GM21717 (cell line): ENCODE measurements around the gene CFAP221.

Experiments used
- ATAC-seq: cut with Tn5 transposase; IDR thresholded peaks from one replicate; pipeline ENCODE4 v1.9.1; 2021; ENCODE audit warnings: mild to moderate bottlenecking, moderate library complexity; ENCODE audit not compliant: unreplicated experiment

The CFAP221 gene

DNA sequence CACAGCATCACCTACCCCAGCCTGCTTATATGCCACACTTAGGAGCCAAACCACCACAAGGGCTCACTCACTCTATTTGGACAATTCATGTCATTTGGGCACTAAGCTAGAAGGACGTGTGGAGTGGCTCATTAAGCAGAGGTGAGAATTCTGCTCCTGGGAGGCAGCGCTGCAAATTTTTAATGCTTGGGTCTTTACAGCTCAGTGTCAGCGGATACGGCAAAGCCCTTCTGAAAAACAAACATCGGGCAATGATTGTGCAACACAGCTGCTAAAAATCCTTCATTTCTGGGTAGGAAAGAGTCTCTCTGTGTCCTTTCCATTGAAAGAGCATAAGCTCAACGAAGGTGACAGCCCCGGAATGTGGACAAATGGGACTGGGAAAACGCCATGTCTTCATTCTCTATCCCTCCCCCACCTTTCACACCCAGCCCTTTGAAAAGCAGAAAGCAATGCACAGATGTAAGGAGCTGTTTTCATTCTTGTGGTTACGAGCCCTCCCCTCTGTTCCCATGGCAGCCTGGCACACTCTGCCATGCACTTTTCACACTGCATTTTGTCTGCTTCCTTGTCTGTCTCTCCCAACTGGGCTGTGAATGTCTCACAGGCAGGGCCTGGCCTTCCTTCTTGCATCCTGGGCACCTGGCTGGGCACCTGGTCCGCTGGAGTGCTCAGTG, 150.7 kb downstream of the CFAP221 start:
- no peak for ATAC-seq

DNA sequence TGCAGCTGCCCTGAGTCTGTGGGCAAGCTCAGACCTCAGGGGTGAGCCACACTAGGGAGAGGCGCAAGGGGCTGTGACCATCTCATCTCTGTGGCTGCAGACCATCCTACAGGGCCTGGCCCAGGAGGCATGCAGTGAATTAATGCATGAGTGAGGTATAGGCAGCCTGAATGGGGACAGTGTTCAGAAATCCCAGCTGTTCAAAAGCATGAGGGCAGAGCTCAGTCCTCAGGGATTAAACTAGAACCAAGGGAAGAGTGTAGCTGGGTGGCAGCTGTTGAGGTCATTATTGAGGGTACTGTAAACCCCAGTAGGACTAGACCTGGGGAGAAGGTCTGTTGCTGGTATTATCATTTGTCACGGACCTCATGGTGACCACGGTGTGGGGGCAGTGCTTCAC, 151.8 kb downstream of the CFAP221 start:
- ATAC-seq: no peak

DNA sequence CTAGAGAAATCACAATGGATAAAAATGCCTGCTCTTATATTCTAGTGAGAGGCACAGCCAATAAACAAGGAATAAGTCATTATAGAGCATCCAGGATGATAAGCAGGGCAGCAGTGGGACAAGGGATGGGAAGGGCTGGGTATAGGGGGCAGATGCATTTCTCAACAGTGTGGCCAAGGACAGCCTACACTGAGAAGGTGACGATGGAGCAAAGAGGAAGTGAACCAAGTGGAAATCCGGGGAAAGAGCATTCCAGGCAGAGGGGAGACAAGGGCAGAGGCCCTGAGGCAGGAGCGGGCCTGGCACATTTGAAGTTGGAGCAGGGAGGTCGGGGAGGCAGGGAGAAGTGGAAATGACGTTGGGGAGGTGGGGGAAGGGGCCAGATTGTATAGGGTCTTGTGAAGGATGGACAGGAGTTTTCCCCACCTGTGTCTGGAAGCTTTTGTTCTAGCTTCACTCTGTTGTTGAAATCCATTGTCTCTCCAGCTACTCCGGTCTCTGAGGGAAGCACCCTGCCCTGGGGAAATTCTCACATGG, 152.3 kb downstream of the CFAP221 start:
- ATAC-seq: no peak

DNA sequence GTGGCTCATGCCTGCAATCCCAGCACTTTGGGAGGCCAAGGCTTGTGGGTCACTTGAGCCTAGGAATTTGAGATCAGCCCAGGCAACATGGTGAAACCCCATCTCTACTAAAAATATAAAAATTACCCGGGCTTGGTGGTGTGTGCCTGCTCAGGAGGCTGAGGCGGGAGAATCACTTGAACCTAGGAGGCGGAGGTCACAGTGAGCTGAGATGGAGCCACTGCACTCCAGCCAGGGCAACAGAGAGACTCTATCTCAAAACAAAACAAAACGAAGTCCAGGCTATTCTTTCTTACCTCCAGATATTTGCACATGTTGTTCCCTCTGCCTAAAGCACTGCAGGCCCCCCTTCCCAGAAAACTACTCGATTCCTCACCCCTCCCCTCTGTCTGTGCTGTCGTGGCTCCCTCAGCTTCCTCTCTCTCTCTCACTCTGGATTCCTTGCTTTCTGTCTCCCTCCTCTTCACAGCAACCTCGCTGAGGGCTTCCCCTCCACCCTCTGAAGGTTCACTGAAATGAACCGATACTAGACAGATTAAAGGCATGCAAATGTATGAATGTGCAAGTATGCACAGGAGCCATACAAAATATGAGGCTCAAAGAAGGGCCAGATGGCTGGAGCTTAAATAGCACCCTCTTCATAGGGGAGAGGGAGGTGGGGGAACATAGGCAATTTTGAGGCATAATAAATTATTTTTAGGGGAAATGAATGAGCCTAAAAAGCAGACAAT, 153.2 kb downstream of the CFAP221 start:
- peak; percentile 91 for ATAC-seq

DNA sequence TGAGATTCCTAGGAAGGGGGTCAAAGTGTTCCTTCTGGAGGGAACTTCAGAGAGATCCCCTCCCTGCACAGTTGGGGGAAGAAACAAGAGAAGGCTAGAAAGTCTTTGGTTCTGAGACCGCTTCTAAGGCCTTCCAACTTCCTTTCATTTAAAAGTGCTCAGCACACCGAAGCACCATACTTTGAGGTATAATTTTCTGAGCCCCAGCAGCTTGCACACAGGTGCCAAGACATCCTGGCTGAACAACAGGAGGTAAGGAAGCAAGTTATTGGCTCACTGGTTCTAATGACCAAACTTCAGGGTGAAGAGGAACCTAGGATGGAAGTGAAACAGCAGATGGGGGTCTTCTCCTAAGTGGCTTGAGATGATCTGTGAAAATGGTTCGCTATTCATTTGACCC, 154.0 kb downstream of the CFAP221 start:
- no peak for ATAC-seq

DNA sequence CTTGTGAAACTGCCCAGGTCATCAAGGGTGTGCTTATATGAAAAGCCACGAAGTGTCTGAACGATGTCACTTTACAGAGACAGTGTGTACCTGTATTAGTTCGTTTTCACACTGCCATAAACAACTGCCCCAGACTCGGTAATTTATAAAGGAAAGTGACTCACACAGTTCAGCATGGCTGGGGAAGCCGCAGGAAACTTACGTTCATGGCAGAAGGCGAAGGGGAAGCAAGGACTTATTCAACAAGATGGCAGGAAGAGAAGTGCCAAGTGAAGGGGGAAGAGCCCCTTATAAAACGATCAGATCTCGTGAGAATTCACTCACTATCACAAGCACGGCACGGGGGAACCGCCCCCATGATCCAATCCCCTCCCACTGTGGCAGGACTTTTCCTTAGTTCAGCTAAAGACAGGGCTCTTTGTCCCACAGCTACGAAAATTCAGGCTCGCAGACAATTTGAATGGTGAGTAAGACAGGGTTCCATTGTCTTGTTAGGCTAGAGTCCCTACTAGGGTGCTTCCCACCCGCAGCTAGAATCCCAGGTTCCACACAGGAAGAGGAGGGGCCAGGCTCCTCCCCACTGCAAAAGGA, 154.9 kb downstream of the CFAP221 start:
- ATAC-seq: no peak

DNA sequence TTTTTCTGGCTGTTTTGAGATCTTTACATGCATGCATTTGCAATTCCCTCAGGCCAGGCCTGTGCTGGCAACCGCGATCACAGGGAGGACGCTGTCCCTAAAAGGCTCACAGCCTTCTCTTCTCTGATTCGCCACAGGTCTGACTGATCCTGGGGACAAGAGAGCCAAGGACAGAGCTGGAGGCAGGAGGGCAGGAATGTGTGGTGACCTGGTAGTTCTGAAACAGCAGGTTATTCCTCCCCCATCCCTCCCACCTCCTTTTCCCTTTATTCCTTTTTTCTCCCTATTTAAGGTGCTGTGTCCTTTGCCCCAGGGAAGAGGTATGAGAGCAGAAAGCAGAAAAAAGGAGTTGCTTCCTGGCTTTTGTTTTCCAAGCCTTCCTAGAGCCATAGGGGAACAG, 156.6 kb downstream of the CFAP221 start:
- no peak for ATAC-seq

DNA sequence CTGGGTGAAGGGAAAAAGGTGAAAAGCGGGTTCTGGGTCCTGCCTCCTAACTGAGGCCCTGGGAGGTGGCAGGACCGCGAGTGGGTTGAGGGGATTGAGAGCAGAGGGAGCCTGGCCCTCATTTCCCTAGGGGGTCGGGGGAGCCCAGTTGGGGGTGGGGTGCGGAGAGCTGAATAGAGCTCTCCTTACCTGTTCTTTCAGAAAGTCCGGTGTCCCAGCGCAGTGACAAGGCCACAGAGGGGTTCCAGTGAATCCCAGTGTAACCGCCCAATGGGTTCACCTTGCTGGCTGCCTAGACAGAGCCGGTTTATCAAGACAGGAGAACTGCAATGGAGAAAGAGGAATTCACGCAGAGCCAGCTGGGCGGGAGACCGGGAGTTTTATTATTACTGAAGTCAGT, 157.1 kb downstream of the CFAP221 start:
- ATAC-seq: no peak

DNA sequence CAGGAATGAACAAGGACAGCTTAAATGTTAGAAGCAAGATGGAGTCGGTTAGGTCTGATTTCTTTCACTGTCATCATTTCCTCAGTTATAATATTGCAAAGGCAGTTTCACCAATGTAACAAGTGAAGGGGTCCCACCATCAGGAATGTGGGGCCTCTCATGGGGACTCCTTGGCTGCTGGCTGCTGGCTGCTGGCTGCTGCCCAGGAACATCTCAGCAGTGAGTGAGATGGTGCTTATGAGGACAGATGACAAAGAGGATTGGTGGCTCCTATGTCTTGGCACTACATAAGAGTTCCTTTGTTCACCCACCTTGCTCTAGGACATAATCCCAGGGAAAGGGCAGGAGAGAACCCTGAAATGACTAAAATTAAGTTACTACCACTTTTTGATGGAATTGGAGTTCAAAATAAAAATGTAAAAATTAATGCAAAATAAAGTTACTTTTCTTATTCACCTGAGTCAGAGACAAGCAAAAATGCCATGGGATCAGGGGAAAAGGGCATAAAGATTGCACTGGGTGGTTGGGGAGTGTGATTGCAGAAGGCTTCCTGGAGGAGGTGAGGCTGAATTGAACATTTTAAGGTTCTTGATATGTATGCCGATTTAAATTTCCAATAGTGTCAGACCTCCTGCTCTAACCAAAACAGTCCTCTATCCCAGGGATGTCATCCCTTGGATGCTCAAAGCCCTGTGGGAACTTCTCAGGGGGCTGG, 158.1 kb downstream of the CFAP221 start:
- ATAC-seq: no peak

DNA sequence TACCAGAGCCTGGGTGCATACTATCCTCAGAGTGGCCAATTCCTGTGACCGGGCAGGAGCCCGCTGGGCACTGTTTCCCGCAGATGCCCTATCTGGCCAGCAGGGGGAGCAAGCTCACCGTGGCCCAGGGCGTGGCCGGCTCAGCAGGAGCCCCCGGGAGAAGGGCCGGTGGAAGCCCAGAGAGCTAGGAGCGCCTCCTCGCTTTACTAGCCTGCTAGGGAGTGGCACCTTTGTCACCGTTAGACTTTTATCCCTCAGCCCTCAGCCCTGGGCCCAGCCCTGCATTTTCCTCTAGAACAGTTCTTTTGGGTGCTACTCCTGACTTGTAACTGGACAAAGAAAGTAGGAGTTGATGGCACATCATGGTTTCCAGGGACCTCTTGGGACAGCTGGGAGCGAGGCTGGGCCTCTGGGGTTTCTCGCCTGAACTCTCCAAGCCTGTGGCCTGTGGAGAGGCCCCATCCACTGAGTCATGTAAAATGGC, 158.7 kb downstream of the CFAP221 start:
- ATAC-seq: peak; percentile 62

DNA sequence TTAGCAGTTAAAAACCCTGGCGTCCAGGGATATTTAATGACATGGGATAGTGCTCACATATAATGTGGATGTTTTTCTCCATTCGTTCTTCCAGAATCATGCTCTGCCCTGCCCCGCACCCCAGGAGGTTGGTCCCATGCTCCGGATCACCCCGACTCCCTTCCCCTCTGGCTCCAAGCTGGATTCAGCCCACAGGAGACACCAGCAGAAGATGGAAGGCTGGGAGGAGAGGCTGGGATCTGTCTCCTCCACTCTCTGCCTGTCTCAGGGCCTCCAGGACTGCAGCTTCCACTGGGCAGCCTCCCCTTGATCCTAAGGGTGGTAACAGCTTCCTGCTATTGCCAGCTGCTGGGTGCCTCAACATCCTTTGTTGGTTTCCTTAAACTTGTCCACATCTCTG, 159.3 kb downstream of the CFAP221 start:
- no peak for ATAC-seq

DNA sequence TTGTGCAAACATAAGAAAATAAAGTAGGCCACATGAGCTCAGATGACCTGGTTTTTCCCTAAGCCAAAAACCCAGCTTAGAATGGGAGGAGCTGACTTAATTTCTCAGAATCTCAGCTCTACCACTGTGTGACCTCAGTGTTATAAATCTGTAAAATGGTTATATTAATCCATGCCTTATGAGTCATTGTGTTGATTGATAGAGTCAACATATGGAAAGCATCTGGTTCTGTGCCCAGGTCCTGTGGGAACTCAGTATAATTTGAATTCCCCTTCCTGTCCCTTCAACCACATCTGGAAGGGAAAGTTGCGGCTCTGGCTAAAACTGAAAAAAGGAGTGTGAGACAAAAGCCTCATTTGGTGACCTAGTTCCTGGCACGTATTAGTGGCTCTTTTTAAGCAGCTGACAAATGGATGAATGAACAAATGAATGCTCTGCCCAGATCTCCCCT, 160.4 kb downstream of the CFAP221 start:
- ATAC-seq: peak; percentile 45

DNA sequence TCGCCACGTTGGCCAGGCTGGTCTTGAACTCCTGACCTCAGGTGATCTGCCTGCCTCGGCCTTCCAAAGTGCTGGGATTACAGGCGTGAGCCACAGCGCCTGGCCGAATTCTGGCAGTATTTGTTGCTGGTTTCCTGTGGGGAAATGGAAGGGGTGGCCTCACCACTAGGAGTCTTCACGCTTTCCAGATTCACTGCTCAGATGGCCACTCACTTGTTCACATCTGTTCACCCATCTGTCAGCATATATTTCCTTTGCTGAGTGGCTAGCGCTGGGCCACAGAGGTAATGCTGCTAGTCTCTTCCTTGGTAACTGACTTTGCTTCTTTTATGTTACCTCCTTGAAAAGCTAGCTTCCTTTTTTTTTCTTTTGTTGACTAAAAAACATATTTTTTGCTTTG, 162.0 kb downstream of the CFAP221 start:
- ATAC-seq: no peak
